Neuron (in vitro differentiated cells): ENCODE results near the gene TBX10.

Source experiments
- H2AFZ ChIP-seq: one replicate; pipeline ENCODE4 v1.6.1; 2013; ENCODE audit warnings: low read depth, mild to moderate bottlenecking, inconsistent platforms, low read length, moderate library complexity
- H3K27me3 ChIP-seq: one replicate; pipeline ENCODE4 v1.6.1; 2013; ENCODE audit warnings: low read length; ENCODE audit not compliant: insufficient read depth
- H3K36me3 ChIP-seq: one replicate; pipeline ENCODE4 v1.6.1; 2013; ENCODE audit warnings: low read length; ENCODE audit not compliant: insufficient read depth
- H3K4me1 ChIP-seq: one replicate; pipeline ENCODE4 v1.6.1; 2013; ENCODE audit warnings: low read length; ENCODE audit not compliant: insufficient read depth
- H3K4me3 ChIP-seq: 2 replicates; pipeline ENCODE4 v1.5.1; 2013; ENCODE audit warnings: mild to moderate bottlenecking, low read length, moderate library complexity
- H3K9me3 ChIP-seq: one replicate; pipeline ENCODE4 v1.6.1; 2013; ENCODE audit warnings: low read length

The TBX10 gene

GRCh38 chr11:67616431-67617242 lies 22.9 kb downstream of the TBX10 start:
- Histone ChIP-seq H3K4me1 (no peaks in the 10 kb centered on the region), H3K27me3 (no peaks in the 10 kb centered on the region), H3K36me3 (peaks cover 8% of the 10 kb centered on the region), H2AFZ (no peak overlapping the region), H3K9me3 (no peaks in the 10 kb centered on the region), H3K4me3 (no peak overlapping the region)

GRCh38 chr11:67615728-67616430 lies 23.7 kb downstream of the TBX10 start:
- Histone ChIP-seq H3K9me3 (no peaks in the 10 kb centered on the region), H2AFZ (no peak overlapping the region), H3K27me3 (no peaks in the 10 kb centered on the region), H3K4me3 (no peak overlapping the region), H3K4me1 (no peaks in the 10 kb centered on the region), H3K36me3 (peaks cover 13% of the 10 kb centered on the region)

GRCh38 chr11:67614730-67615714 lies 24.5 kb downstream of the TBX10 start:
- no peaks in the 10 kb centered on the region for H3K4me1 ChIP-seq
- H3K36me3 ChIP-seq = peaks cover 20% of the 10 kb centered on the region
- H3K4me3 ChIP-seq = no peak overlapping the region
- no peaks in the 10 kb centered on the region for H3K9me3 ChIP-seq
- no peaks in the 10 kb centered on the region for H3K27me3 ChIP-seq
- H2AFZ ChIP-seq = no peak overlapping the region

GRCh38 chr11:67613960-67614715 lies 25.4 kb downstream of the TBX10 start:
- Histone ChIP-seq H3K36me3 (peaks cover 25% of the 10 kb centered on the region), H3K27me3 (no peaks in the 10 kb centered on the region), H3K9me3 (no peaks in the 10 kb centered on the region), H3K4me3 (no peak overlapping the region), H3K4me1 (no peaks in the 10 kb centered on the region), H2AFZ (no peak overlapping the region)

- Histone ChIP-seq H2AFZ (no peak overlapping the region), H3K9me3 (no peaks in the 10 kb centered on the region), H3K4me3 (no peak overlapping the region), H3K4me1 (no peaks in the 10 kb centered on the region), H3K27me3 (no peaks in the 10 kb centered on the region), H3K36me3 (peaks cover 29% of the 10 kb centered on the region)
These were observed 26.1 kb downstream of the TBX10 start for GRCh38 chr11:67613313-67613959.

GRCh38 chr11:67612751-67613150 lies 26.8 kb downstream of the TBX10 start:
- H3K9me3 ChIP-seq = no peaks in the 10 kb centered on the region
- H3K36me3 ChIP-seq = peaks cover 29% of the 10 kb centered on the region
- H3K4me1 ChIP-seq = peaks cover 1% of the 10 kb centered on the region
- no peak overlapping the region for H3K4me3 ChIP-seq
- H3K27me3 ChIP-seq = no peaks in the 10 kb centered on the region
- no peak overlapping the region for H2AFZ ChIP-seq

- H3K4me1 ChIP-seq = peaks cover 8% of the 10 kb centered on the region
- H3K9me3 ChIP-seq = no peaks in the 10 kb centered on the region
- H2AFZ ChIP-seq = no peak overlapping the region
- H3K27me3 ChIP-seq = no peaks in the 10 kb centered on the region
- peaks cover 29% of the 10 kb centered on the region for H3K36me3 ChIP-seq
- H3K4me3 ChIP-seq = no peak overlapping the region
These were observed 27.6 kb downstream of the TBX10 start for GRCh38 chr11:67611704-67612587.

GRCh38 chr11:67611165-67611564 lies 28.4 kb downstream of the TBX10 start:
- H3K36me3 ChIP-seq = peaks cover 29% of the 10 kb centered on the region
- peaks cover 11% of the 10 kb centered on the region for H3K4me1 ChIP-seq
- no peaks in the 10 kb centered on the region for H3K9me3 ChIP-seq
- no peak overlapping the region for H3K4me3 ChIP-seq
- H3K27me3 ChIP-seq = no peaks in the 10 kb centered on the region
- H2AFZ ChIP-seq = no peak overlapping the region

GRCh38 chr11:67610302-67610868 lies 29.2 kb downstream of the TBX10 start:
- Histone ChIP-seq H3K27me3 (no peaks in the 10 kb centered on the region), H2AFZ (no peak overlapping the region), H3K4me1 (peaks cover 19% of the 10 kb centered on the region), H3K9me3 (no peaks in the 10 kb centered on the region), H3K4me3 (no peak overlapping the region), H3K36me3 (peaks cover 29% of the 10 kb centered on the region)

- H3K9me3 ChIP-seq = no peaks in the 10 kb centered on the region
- peaks cover 29% of the 10 kb centered on the region for H3K36me3 ChIP-seq
- H3K4me1 ChIP-seq = peaks cover 23% of the 10 kb centered on the region
These were observed 30.2 kb downstream of the TBX10 start for GRCh38 chr11:67609316-67609715.

GRCh38 chr11:67608486-67608885 lies 31.1 kb downstream of the TBX10 start:
- no peaks in the 10 kb centered on the region for H3K27me3 ChIP-seq
- H3K4me1 ChIP-seq = peaks cover 25% of the 10 kb centered on the region
- H3K4me3 ChIP-seq = no peak overlapping the region
- peaks cover 29% of the 10 kb centered on the region for H3K36me3 ChIP-seq
- H2AFZ ChIP-seq = no peak overlapping the region
- H3K9me3 ChIP-seq = no peaks in the 10 kb centered on the region

More at GRCh38 chr11:67609316-67609715, 30.2 kb downstream of the TBX10 start:
- no peak overlapping the region for H2AFZ ChIP-seq
- no peak overlapping the region for H3K4me3 ChIP-seq
- H3K27me3 ChIP-seq = no peaks in the 10 kb centered on the region
